GM21447 (cell line): ENCODE results near the gene HK1.
A peak's percentile ranks its signal among the peaks of the same experiment; 100 is the strongest.
"Not testable (repeated sequence)": the region's sequence is repeated elsewhere in the genome, so short reads cannot be mapped to it uniquely, and the experiment has no call there.

Experiments used
- ATAC-seq: cut with Tn5 transposase; IDR thresholded peaks from one replicate; pipeline ENCODE4 v1.9.1; 2021; ENCODE audit not compliant: unreplicated experiment

The HK1 gene

GRCh38 chr10:69445041-69445440, 166.7 kb downstream of the HK1 start:
- ATAC-seq: no peak

- no peak for ATAC-seq
Observed at GRCh38 chr10:69446229-69446628, 167.9 kb downstream of the HK1 start.

GRCh38 chr10:69446650-69447151, 168.4 kb downstream of the HK1 start:
- ATAC-seq: no peak

- no peak for ATAC-seq
Observed at GRCh38 chr10:69449841-69450240, 171.5 kb downstream of the HK1 start.

- ATAC-seq: not testable (repeated sequence)
Observed at GRCh38 chr10:69450395-69450794, 172.1 kb downstream of the HK1 start.

GRCh38 chr10:69451209-69451783, 173.0 kb downstream of the HK1 start, which contains the start of gene TSPAN15:
TSS of gene TSPAN15 (plus strand) at chr10:69451465. CDS start at chr10:69451595, 130 bp downstream.
- ATAC-seq: peak; percentile 84
